Motor neuron (in vitro differentiated cells): ENCODE results near the gene ATP6V1A. TPM values are rescaled to one million over a fixed set of nuclear protein-coding genes. Genes with fewer than 3 reads are reported as not detected.

Experiments used
- ATAC-seq, 8 experiments: fragments of 200-7000 bp; cut with Tn5 transposase; replicated peaks in 6 of 8; 2 replicates each; pipeline ENCODE4 v1.8.0; 2021; ENCODE audit warnings: mild to moderate bottlenecking in 8 of 8, moderate library complexity in 8 of 8
- H3K27ac ChIP-seq, 2 donors: fragments of 250-450 bp; sonication (Bioruptor Pico); 2 replicates each; pipeline ENCODE4 v1.9.0; 2021; ENCODE audit warnings: antibody characterized with exemption in 2 of 2, mild to moderate bottlenecking in 2 of 2, moderate library complexity in 1 of 2
- H3K4me1 ChIP-seq, 2 donors: fragments of 250-450 bp; sonication (Bioruptor Pico); replicated peaks in 1 of 2; 2 replicates each; pipeline ENCODE4 v1.6.1; 2021; ENCODE audit warnings: antibody characterized with exemption in 2 of 2, mild to moderate bottlenecking in 2 of 2, moderate library complexity in 1 of 2
- H3K4me3 ChIP-seq, 5 donors: fragments of 250-450 bp; sonication (Bioruptor Pico); 2 replicates each; pipeline ENCODE4 v1.9.0; 2021; ENCODE audit warnings: antibody characterized with exemption in 5 of 5, mild to moderate bottlenecking in 5 of 5, moderate library complexity in 4 of 5
- WGBS, 10 experiments: fragments of 450-650 bp; shearing (Covaris generic); methylation state at CpG; one replicate each; pipeline ENCODE4 v1.0.0; 2022; 5-methylcytosine and 5-hydroxymethylcytosine counted together
- in situ Hi-C, 9 experiments: fragments of 400-800 bp; cut with MboI; loops; one replicate each; pipeline ENCODE4 v1.15.0; 2021; ENCODE audit warnings: low sequenced_read_pairs in 9 of 9, low pct_unique_long_range_greater_than_20kb in 2 of 9; ENCODE audit not compliant: unreplicated experiment in 9 of 9
- total RNA-seq, 8 experiments: library from RNA; unstranded; fragments of 300-600 nt; gene quantifications; 2 replicates each; pipeline versions ENCODE4 v1.2.3 to v1.2.4, GENCODE V29; 2022

Gene ATP6V1A
- 100 to 1,000 TPM in 3 of 8 experiments, 10 to 100 TPM in 5; 48.9 to 129 (median 94.7) TPM for total RNA-seq

DNA sequence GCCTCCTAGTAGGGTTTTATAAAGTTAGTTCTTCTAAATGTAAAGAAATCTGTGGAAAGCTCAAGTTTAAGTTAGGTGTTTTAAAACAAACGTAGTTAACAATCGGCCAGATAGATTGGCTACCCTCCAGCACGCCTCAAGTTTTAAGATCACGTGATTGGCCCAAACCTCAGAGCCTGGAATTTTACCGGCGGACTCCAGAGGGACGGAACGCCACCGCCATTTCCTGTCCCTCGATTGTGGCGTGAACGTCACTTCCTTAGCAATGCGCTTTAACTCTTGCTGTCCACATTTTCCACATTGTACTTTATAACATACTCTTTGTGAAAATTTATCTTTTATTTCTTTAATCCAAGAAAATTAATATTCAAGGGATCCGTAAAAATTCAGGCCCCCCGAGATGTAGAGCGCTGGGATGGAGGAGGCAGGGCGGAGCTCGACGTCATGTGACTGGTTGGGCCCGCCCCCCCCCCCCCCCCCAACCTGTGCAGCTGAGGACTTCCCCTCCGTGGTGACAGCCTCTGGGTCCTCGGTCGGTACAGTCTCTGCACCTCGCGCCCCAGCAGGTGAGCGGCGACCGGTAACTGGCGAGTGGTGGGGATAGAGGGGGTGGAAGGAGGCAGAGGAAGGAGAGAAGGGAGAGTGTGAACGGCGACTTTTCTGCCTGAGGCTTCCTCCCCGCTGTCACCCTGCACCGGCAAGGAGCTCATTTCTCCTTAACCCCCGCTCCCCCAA, at the start of gene ATP6V1A:
Gene ATP6V1A, plus strand, starts transcription at position 488 of the 735 bp plus-strand sequence. CDS start 31,719 bp downstream, outside the sequence.
- peak; percentile 53 to 75 (median 66) for ATAC-seq
- Histone ChIP-seq H3K27ac (peak within 1 kb of the TSS; percentile 94 to 96), H3K4me3 (peak within 1 kb of the TSS; percentile 68 to 94 (median 82)), H3K4me1 (peaks cover 5 to 8% of the 10 kb centered on the region in 2 donors)
- WGBS, 10 experiments: 0 to 9% (median 1%) methylated on average over 3 to 13 of the region's 34 CpGs
- in situ Hi-C loops: no loop called here

DNA sequence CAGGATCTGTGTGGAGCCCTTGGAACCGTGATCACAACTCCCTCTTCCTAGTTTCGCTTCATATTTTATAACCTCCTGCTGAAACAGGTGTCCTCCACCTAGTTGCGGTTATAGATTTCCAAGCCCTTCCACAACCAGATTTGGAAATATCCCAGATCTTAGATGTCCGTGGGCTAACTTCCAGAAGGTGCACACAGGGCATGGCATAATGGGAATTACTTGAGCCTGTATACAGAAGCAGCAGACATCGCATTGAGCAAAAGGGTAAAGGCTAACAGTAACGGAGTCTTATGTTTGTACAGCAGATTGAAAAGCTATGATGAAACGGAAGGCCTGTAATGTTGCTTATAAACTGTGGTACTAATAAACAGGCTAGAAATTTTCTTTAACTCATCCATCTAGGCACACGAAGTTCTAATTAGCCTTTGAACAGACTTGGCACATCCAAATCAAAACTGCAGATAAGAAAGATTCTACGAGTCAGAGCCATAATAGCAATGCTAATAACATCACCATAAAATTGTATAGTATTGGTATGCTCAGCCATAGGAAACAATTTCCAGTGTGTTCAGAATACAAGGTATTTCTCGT, 49.2 kb upstream of the ATP6V1A start:
- ATAC-seq: no peak
- H3K27ac ChIP-seq: peak overlapping the region in 1 of 2 donors; percentile 51
- H3K4me3 ChIP-seq: peak overlapping the region; percentile 54 to 97 (median 65)
- WGBS, 10 experiments: 1 to 42% (median 24%) methylated on average over 2 to 10 of the region's 10 CpGs
- in situ Hi-C loops: no loop called here
- peaks cover 0 to 6% of the 10 kb centered on the region in 2 donors for H3K4me1 ChIP-seq

DNA sequence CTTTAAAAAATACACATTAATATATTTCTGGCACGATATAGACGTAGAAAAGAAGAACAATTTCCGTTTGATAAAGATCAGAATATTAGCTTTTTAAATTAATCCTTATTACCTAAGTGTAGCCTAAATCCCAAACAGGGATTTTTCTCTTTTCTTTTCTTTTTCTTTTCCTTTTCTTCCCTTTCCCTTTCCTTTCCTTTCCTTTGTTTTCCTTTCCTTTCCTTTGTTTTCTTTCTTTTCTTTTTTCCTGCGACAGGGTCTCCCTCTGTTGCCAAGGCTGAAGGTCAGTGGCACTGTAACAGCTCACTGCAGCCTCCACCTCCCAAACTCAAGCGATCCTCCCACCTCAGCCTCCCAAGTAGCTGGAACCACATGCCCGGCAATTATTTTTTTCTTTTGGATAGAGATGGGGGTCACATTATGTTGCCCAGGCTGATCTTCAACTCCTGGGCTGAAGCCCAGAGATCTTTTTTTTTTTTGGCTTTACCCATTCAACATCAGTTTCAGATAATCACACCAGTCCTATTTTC, 48.6 kb upstream of the ATP6V1A start:
- Histone ChIP-seq H3K4me3 (no peak overlapping the region), H3K4me1 (peaks cover 0 to 6% of the 10 kb centered on the region in 2 donors), H3K27ac (no peak overlapping the region)
- in situ Hi-C loops: no loop called here
- WGBS, 10 experiments: 53 to 92% (median 84%) methylated on average over 3 to 6 of the region's 6 CpGs
- ATAC-seq: no peak

DNA sequence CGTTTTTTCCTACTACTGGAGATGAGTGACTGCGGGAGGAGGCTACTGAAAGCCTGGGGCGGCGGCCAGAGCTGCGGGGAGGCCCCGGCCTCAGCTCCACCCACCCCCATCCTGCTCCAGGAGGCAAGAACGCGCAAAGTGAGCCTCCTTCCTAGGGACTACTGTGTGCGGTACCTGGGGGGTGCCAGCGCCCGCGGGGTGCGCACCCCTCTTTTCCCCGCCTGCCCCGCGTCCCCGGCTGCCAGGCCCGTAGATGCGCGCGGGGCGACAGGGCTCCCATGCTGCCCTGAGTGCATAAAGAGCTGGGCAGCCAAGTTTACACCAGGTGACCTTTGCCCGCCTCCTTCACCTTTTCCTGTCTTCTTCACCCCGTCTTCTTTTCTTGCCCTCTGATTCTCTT, 47.9 kb upstream of the ATP6V1A start:
- no peak overlapping the region for H3K4me3 ChIP-seq
- WGBS, 10 experiments: 38 to 100% (median 74%) methylated on average over 1 to 8 of the region's 24 CpGs; no CpG with 5 or more reads in 5 of the 10 experiments
- in situ Hi-C loops: no loop called here
- ATAC-seq: no peak
- H3K4me1 ChIP-seq: peaks cover 0 to 6% of the 10 kb centered on the region in 2 donors
- H3K27ac ChIP-seq: no peak overlapping the region

DNA sequence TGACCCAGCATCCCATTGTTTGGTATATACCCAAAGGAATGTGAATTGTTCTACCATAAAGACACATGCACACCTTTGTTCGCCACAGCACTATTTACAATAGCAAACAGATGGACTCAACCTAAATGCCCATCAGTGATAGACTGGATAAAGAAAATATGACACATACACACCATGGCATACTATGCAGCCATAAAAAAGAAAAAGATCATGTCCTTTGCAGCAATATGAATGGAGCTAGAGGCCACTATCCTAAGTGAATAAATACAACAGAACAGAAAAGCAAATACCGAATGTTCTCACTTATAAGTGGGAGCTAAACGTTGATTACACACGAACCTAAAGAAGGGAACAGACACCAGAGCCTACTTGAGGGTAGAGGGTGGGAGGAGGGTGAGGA, 39.0 kb upstream of the ATP6V1A start:
- Histone ChIP-seq H3K4me1 (no peaks in the 10 kb centered on the region), H3K27ac (no peak overlapping the region), H3K4me3 (no peak overlapping the region)
- WGBS, 10 experiments: 44 to 96% (median 87%) methylated on average over 2 to 4 of the region's 4 CpGs; no CpG with 5 or more reads in 2 of the 10 experiments
- in situ Hi-C loops: no loop called here
- no peak for ATAC-seq

DNA sequence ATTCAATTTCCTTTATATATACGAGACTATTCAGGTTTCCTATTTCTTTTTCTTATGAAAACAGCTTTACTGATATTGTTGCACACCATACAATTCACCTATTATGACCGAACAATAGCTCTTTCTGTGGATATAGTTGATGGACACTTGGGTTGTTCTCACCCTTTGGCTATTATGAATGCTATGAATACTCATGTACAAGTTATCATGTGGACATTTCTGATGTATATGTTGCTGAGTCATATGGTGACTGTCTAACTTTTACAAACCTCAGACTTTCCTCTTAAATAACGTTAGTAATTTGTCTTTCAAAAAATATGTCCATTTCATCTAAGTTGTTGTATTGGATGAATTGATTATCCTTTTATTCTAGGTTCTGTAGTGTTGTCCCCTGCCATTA, 34.7 kb upstream of the ATP6V1A start:
- WGBS, 10 experiments: 21 to 94% (median 82%) methylated on average over 1 to 3 of the region's 3 CpGs
- in situ Hi-C loops: no loop called here

DNA sequence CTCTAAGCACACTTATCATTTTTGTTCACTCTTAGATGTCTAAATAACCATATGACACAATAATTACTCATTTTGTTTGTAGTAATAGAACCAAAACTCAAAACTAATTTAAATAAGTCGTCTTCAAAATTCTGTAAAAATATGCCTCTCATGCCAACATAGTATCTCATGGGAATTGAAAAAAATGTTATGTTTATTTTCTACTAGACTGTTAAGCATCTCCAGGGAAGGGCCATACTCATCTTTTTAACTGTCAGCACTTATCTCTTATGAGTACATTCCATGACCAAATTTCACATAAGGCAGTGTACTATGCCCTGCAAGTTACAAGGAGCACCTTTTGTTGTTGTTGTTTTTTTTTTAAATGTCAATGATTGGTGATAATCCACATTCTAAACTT, 32.1 kb upstream of the ATP6V1A start:
- ATAC-seq: no peak
- Histone ChIP-seq H3K4me1 (no peaks in the 10 kb centered on the region), H3K4me3 (no peak overlapping the region), H3K27ac (no peak overlapping the region)
- WGBS, 10 experiments: 0 to 100% (median 20%) methylated on average over 1 of the region's 1 CpG; no CpG with 5 or more reads in 3 of the 10 experiments
- in situ Hi-C loops: no loop called here

More for the DNA sequence above, 34.7 kb upstream of the ATP6V1A start:
- H3K4me1 ChIP-seq: no peaks in the 10 kb centered on the region
- ATAC-seq: peak in 1 of 8 experiments; percentile 31
- H3K27ac ChIP-seq: no peak overlapping the region
- no peak overlapping the region for H3K4me3 ChIP-seq

DNA sequence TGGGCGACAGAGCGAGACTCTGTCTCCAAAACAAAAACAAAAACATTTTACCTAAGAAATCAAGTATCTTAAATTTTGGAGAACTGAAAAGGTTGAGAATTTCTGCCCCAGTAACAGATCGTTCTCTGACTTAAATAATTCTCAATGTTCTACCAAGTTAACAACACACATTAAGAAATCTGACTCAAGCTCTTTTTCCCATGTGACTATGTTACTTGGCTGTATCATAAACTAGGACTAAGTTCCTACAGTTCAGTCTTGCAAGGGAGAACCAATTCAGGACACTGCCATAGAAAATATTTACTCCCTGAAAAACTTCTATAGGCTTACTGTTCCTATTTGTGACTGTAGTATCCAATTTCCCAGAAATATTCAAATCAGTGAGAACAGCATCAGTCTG, 29.5 kb upstream of the ATP6V1A start:
- Histone ChIP-seq H3K27ac (no peak overlapping the region), H3K4me3 (no peak overlapping the region), H3K4me1 (no peaks in the 10 kb centered on the region)
- WGBS, 10 experiments: 87 to 100% (median 97%) methylated on average over 1 to 3 of the region's 3 CpGs; no CpG with 5 or more reads in 4 of the 10 experiments
- in situ Hi-C loops: no loop called here
- no peak for ATAC-seq

DNA sequence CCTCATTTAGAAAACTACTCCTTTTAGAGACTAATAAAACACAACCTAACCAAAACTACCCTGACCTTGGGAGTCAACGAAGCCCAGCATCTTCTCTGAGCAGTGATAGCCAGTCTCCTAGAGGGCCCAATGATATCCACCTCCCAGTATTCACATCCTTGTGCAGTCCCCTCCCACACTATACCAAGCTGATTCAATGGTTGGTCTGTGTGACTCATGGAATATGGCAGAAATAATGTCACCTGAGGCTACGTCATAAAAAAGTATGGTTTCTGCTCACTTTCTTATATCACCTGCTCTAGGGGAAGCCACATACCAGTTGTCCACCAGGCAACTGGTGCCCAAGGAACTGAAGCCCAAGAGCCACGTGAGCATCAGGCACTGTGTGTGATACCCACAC, 29.0 kb upstream of the ATP6V1A start:
- Histone ChIP-seq H3K27ac (no peak overlapping the region), H3K4me3 (no peak overlapping the region), H3K4me1 (no peaks in the 10 kb centered on the region)
- in situ Hi-C loops: no loop called here
- 80 to 100% (median 100%) methylated on average over 1 to 3 of the region's 3 CpGs; no CpG with 5 or more reads in 4 of the 10 experiments for WGBS, 10 experiments
- no peak for ATAC-seq

DNA sequence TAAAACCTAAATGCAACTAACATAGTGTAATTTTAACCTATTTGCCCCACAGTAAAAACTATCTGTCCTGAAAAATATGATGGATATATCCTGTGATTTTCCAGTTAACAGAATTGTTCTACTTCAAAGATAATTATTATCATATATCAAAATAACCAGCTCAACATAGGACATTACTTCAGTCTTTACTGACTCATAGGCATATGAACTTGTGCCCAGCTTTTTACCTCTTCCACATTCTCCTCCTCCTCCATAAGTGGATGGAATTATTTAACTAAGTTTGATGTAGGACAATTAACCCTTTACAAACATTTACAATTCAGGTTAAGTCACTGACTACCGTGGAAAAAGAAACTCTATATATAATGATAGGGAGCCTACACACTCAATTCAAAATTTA, 27.5 kb upstream of the ATP6V1A start:
- Histone ChIP-seq H3K4me1 (no peaks in the 10 kb centered on the region), H3K27ac (no peak overlapping the region), H3K4me3 (no peak overlapping the region)
- no peak for ATAC-seq
- WGBS, 10 experiments: 75 to 100% (median 100%) methylated on average over 1 of the region's 1 CpG; no CpG with 5 or more reads in 1 of the 10 experiments
- in situ Hi-C loops: no loop called here

DNA sequence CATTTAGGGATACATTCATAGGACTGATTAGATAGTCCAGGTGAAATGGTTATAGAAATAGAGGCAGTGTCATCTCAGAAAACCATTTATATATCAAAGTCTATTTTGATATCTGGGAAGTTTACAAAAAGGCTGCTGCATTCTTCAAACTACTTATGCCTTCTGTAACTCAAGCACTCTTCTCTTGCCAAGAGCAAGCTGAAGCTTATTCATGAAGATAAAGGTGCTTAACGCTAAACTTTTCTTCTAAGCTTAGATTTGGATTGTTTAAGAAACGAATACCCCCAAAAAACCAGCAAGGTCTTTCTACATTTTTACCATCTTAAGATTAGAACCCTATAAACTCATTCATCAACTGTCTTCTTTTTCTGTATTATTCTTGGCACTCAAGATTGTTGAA, 27.1 kb upstream of the ATP6V1A start:
- WGBS, 10 experiments: 92 to 100% (median 100%) methylated on average over 1 to 2 of the region's 2 CpGs
- in situ Hi-C loops: no loop called here
- ATAC-seq: no peak

DNA sequence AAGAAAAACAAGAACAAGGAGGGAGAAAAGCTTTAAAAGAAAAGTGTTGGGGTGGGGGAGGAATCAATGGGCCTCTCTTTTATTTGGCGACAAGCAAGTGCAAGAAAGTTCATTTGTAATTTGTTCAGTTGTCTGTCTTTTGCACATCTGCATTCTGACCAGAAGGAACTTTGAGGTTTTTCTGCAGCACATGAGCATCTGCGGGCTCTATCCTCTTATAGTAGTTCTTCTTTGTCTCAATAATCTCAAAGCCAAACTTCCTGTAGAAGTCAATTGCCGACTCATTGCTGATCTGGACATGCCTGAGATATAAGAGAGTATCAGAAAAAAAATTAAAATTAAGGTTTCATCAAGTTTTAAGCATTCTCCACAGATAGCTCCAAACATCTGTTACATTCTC, 25.2 kb upstream of the ATP6V1A start:
- Histone ChIP-seq H3K27ac (no peak overlapping the region), H3K4me3 (no peak overlapping the region), H3K4me1 (no peaks in the 10 kb centered on the region)
- in situ Hi-C loops: no loop called here
- WGBS, 10 experiments: 60 to 100% (median 88%) methylated on average over 1 to 3 of the region's 3 CpGs
- no peak for ATAC-seq

More for the DNA sequence above, 27.1 kb upstream of the ATP6V1A start:
- H3K4me1 ChIP-seq: no peaks in the 10 kb centered on the region
- H3K27ac ChIP-seq: no peak overlapping the region
- no peak overlapping the region for H3K4me3 ChIP-seq

DNA sequence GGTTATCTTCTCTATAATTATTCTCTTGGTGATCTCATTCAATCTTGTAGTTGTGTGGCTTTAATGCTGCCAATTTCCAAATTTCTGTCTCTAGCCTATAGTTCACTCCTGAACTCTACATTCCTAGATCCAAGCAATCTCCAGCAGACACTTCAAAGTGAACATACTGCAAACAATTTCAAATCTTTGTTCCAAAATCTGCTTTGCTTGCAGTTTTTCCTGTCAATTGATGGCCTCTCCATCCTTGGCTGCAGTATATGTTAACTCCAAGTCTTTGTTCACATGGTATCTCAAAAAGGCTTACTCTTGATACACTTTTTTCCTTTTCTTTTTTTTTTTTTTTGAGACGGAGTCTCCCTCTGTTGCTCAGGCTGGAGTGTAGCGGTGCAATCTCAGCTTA, 18.2 kb upstream of the ATP6V1A start:
- in situ Hi-C loops: no loop called here
- H3K27ac ChIP-seq: no peak overlapping the region
- no peak overlapping the region for H3K4me3 ChIP-seq
- no peaks in the 10 kb centered on the region for H3K4me1 ChIP-seq
- no peak for ATAC-seq
- 80 to 100% (median 100%) methylated on average over 1 to 2 of the region's 2 CpGs; no CpG with 5 or more reads in 2 of the 10 experiments for WGBS, 10 experiments
